AG10803 (cell line): ENCODE data around the gene RFESD.
A peak's percentile ranks its signal among the peaks of the same experiment; 100 is the strongest.
"Not testable (repeated sequence)": the region's sequence is repeated elsewhere in the genome, so short reads cannot be mapped to it uniquely, and the experiment has no call there.

Experiments used
- DNase-seq: peaks from one replicate; pipeline ENCODE4 v3.0.0; 2010; ENCODE audit warnings: low read depth
- H3K4me3 ChIP-seq: 2 replicates; pipeline ENCODE4 v1.5.1; 2011; ENCODE audit warnings: mild to moderate bottlenecking, low read length, control low read depth
- CTCF ChIP-seq: conservative IDR thresholded peaks from 2 replicates; pipeline ENCODE4 v1.5.1; 2011; ENCODE audit warnings: mild to moderate bottlenecking, low read length, control low read depth, inconsistent platforms

Gene RFESD

DNA sequence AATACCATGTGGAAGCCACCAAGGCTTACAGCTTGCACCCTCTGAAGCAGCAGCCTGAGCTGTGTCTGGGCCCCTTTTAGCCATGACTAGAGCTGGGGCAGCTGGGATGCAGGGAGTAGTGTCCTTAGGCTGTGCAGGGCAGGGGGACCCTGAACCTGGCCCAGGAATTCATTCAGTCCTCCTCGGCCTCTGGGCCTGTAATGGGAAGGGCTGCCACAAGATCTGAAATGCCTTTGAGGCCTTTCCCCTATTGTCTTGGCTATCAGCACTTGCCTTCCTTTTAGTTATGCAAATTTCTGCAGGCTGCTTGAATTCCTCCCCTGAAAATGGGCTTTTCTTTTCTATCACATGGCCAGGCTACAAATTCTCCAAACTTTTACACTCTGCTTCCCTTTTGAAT is 17.6 kb upstream of the RFESD start:
- H3K4me3 ChIP-seq, result no peak overlapping the region
- TF ChIP-seq CTCF, result no peak
- DNase-seq, result no peak

- DNase-seq, result no peak
- no peak overlapping the region for H3K4me3 ChIP-seq
- TF ChIP-seq CTCF, result no peak
Observed at GRCh38 chr5:95630394-95630917, 16.1 kb upstream of the RFESD start.

- TF ChIP-seq CTCF, result no peak
- DNase-seq, result peak; percentile 79
- H3K4me3 ChIP-seq, result no peak overlapping the region
Observed at GRCh38 chr5:95631255-95631958, 15.2 kb upstream of the RFESD start.

DNA sequence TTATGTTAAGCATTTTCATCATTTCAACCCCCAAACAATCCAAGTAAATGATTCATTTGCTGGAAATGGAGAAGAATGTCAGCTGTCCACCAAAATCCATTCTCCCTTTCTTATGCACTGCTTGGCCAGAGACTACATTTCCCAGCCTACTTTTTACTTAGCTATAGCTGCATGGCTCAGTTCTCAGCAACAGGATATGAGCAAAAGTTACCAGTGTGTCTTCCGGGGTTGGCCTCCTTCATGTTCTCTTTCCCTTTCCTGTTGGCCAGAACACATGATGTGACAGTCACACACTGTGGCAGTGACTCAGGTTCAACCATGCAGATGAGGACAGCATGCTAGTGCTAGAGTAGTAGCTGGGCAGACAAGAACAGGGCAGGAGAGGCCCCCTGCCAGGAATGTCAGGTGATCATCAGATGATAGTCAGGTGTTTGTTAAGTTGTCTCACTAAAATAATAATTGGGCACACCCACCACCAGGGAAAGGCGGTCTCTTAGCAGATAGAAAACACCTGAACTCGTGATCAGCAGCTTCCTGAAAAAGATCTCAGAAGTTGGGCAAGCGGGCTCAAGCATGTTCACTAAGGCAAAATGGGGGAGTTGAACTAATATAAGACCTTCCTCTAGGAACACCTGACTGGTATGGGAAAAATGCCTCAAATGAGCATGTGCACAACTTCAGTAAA is 14.4 kb upstream of the RFESD start:
- no peak for TF ChIP-seq CTCF
- no peak overlapping the region for H3K4me3 ChIP-seq
- DNase-seq, result peak; percentile 44

DNA sequence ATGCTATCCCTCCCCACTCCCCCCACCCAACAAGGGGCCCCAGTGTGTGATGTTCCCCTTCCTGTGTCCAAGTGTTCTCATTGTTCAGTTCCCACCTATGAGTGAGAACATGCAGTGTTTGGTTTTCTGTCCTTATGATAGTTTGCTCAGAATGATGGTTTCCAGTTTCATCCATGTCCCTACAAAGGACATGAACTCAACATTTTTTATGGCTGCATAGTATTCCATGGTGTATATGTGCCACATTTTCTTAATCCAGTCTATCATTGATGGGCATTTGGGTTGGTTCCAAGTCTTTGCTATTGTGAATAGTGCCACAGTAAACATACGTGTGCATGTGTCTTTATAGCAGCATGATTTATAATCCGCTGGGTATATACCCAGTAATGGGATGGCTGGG is 13.6 kb upstream of the RFESD start:
- H3K4me3 ChIP-seq, DNase-seq: not testable (repeated sequence)

- no peak overlapping the region for H3K4me3 ChIP-seq
- no peak for TF ChIP-seq CTCF
- no peak for DNase-seq
Observed at GRCh38 chr5:95633671-95634070, 12.9 kb upstream of the RFESD start.

DNA sequence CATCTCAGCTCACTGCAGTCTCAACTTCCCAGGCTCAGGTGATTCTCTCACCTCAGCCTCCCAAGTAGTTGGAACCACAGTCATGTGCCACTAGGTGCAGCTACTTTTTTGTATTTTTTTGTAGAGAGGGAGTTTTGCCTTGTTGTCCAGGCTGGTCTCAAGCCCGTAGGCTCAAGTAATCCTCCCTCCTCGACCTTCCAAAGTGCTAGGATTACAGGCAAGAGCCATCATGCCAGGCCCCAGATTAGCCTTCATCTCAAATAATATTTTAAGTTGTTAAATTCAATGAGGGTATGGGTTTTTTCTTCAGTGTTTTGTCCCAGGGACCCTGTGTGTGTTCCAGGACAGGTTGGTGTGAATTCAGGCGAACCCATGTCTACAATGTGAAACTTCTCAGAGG is 12.5 kb upstream of the RFESD start:
- TF ChIP-seq CTCF, result no peak
- DNase-seq, result no peak
- no peak overlapping the region for H3K4me3 ChIP-seq
